GM18499 (cell line): ENCODE data around the gene MYT1.

Experiments used
- ATAC-seq: cut with Tn5 transposase; IDR thresholded peaks from one replicate; pipeline ENCODE4 v1.9.1; 2021; ENCODE audit warnings: moderate number of reproducible peaks; ENCODE audit not compliant: insufficient read depth, unreplicated experiment

The MYT1 gene

DNA sequence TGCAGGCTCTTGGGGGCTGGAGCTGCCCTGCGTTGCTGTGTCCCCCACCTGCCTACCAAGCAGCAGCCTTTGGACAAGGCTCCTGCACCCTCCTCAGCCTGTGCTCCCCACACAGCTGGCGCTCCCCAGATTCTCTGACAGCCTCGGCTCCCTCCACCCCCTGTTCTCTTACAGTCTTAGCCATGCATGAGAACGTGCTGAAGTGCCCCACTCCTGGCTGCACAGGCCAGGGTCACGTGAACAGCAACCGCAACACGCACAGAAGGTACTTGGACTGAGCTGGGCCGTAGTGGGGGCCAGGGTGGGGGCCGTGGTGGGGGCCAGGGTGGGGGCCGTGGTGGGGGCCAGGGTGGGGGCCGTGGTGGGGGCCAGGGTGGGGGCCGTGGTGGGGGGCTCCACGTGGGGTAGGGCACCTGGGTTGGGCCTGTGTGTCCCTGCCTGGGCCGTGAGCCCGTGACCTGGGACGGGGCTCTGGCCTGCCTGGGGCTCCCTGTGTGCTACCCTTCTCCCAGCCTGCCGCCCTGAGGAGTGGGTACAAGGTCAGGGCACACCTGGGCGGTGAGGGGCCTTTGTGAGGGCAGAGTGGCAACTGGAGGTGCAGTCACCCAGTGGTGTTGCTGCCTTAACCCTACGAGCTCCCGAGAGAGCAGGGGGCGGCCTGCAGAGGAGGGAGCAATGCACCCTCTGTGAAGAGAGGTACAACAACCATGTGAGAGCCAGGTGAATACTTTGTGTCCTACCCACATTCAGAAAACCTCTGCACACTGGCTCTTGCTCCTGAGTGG, 47.8 kb downstream of the MYT1 start:
- ATAC-seq = no peak

DNA sequence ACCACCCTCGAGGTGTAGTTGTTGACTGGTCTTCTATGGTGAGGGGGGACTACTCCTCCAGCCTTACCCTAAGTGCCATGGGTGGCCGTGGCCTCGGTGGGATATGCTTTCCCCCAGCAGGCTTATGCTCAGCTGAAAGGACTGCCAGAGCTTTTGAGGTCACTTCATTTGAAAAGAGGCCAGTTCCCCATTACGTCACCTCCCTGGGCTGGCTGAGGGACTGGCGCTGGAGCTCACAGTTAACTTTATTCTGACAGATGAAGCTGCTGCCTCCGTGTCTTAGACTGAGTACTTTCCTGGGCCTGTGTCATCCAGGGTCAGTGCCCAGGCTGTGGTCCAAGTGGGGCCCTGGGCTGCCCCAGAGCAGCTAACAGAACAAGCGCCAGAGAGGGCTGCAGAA, 48.5 kb downstream of the MYT1 start:
- ATAC-seq = no peak

DNA sequence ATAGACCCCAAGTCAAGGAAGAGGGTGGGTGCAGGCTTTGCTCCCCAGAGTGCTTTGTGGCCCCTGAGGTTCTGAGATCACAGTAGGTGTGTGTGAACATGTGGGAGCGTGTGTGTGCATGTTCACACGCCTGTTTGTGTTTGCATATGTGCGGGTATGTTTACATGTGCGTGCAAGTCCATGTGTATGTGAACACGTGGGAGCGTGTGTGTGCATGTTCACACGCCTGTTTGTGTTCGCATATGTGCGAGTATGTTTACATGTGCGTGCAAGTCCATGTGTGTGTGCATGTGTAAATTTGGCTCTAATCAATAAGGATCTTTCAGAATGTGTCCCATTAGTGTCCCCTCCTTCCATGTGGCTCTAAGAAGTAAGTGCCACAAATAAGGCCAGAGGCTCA, 49.9 kb downstream of the MYT1 start:
- no peak for ATAC-seq

DNA sequence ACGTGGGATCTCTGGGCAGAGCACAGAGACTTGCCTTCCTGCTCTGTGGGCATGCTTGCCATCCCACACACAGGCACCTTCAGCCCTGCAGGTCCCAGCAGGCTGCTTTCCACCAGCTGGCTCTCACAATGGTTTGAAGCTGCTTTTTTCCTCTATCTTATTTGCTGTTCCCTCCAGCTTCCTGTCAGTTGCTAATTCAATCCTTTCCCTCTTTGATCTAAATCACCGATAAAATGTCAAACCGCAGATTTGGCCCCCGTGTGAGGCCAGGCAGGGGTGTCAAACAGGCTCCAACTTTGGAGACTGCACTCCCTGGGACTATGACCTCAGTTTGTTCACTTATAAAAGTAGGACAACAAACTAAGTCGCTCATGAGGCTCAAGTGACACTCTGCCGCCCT, 50.7 kb downstream of the MYT1 start:
- ATAC-seq = no peak

DNA sequence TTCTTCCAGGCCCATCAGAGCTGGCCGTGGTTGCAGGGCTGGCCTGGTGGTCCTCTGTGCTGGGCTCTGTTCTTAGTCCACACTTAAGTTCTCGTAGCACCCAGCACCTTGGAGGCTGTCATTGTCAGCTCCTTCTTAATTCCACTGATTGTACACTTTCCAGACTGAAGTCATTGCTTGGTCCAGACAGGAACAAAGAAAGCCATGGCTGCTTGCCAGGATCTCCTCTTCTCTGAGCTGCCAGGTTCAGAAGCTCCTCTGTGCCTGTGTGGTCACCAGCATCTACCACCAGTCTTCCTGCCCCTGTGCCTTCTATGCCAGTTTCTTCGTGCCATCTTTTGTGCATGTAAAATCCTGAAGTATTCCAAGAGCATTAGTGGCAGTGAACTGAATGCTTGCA, 51.8 kb downstream of the MYT1 start:
- no peak for ATAC-seq

DNA sequence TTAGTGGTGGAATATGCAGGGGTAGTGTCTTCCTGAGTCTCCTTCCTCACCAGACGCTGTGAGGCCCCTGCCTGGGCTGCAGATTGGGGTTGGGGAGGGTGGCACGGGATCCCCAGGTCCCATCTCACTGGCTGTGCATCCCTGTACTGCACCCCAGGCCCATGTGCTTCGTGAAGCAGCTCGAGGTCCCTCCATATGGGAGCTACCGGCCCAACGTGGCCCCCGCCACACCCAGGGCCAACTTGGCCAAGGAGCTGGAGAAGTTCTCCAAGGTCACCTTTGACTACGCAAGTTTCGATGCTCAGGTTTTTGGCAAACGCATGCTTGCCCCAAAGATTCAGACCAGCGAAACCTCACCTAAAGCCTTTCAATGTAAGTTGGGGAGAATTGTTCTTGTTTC, 52.7 kb downstream of the MYT1 start:
- ATAC-seq = no peak

DNA sequence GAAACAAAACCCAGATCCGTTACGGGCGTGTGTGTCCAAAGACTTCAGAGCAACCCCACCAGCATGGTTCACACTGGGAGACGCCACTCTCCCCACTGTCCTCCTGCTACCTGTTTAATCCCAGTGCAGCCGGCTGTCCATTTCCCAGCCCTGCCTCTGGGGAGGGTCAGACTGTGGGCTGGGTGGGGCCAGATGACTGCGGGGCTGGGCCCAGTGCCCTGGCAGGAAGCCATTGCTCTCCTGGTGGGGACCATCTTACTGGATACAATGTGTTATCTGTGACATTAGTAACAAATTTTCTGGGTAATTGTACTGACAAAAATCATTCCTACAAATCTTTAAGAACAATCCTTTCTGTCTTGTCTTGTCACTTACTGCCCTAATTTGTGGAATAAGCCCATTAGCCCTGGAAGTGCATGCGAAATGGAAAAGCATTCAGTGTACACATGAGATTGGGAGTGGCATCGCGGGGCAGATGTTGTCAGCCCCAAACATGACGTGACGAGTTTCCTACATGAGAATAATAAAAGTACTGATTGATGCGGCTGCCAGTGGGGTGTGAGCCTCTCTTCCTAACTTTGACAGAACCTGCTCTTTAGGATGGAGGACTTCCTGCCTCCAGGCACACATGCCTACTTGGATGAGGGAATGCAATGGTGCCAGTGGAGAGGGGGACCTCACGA, 53.4 kb downstream of the MYT1 start:
- ATAC-seq = no peak

DNA sequence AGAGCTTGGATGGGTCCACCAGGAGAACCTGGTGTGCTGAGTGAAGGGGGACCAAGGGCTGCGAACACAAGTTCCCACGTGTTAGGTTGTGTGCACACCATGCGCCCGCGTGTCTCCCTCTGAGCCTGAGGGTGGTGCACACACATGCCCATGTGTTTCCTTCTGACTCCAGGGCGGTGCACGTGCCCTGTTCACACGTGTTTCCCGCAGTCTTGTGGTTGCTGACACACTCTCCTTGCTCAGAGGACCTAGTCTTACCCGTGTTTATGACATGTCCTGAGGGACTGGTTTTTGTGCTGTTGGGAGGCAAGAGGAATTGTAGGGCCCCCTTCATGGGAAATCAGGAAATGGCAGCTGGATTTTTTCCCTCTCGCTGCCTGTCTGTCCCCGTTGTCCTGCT, 55.0 kb downstream of the MYT1 start:
- no peak for ATAC-seq

DNA sequence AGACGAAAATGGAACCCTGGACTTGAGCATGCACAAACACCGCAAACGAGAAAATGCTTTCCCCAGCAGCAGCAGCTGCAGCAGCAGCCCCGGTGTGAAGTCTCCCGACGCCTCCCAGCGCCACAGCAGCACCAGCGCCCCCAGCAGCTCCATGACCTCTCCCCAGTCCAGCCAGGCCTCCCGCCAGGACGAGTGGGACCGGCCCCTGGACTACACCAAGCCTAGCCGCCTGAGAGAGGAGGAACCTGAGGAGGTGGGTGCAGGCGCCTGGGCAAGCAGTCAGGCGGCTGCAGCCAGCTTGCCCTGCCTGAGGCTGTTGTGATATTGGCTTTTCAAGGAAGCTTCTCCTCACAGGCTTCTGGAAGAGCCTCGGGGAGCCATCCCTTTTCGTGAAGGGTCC, 55.5 kb downstream of the MYT1 start:
- ATAC-seq = no peak

DNA sequence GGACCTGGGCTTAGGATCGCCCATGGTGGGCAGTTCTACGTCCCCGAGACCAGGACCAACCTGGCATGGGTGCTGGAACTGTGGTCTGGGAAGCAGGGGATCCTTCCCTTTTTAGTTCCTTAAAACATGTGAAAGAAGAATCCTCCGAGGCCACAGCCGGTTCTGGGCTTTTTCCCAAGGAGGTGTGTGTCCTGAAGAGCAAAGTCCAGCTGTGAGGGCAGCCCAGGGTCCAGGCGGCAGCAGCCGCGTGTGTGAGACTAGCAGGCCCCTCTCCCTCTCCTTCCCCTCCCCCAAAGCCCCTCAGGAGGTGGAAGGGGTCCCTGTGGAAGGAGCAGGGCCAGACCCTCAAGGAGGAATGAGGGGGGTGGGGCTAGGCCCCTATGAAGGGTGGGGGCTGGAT, 56.2 kb downstream of the MYT1 start:
- no peak for ATAC-seq

DNA sequence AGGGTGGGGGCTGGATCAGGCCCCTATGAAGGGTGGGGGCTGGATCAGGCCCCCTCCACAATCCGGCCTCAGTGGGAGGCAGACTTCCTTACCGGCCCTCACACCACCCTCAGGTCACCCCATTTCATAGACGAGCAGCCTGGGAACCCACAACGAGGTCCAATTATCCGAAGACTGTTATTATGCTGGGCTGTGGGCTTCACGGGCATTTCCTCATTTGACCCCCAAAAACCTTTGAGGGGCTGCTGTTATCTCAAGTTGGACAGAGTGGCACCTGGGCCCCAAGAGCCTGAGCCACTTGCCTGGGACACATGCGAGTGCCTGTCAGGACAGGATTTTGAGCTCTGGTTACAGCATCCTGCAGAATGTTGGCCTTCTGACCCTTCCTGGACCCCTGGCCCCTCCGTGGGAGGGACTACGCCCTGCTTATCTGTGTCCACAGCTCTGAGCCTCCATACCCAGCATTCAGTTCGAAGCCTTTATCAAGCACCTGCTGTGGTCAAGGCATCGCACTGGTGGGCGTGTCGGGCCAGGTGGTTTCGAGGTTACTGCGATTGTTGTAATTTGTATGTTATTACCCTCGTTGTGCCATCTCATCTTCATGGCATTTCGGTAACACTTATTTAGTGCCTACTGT, 56.8 kb downstream of the MYT1 start:
- ATAC-seq = no peak

DNA sequence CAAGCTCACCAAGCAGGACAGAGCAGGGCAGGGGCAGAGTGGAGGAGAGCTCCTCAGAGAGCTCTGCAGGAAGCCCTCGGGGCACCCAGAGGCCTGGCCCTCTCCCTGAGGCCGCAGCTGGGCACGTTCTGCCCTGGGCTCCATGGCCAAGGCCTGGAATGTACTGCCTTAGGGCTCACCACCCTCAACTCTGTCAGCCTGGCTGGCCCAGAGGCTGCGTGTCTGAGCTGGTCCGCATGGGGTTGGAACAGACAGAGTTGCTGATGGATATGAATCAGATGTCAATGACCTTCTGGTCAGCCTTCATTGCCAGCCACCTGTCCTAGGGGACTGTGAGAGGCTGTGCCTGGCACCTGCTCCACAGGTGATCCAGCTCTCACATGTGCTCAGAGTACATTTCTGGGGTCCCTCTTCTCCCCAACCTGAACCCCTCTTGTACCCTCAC, 58.1 kb downstream of the MYT1 start:
- no peak for ATAC-seq

DNA sequence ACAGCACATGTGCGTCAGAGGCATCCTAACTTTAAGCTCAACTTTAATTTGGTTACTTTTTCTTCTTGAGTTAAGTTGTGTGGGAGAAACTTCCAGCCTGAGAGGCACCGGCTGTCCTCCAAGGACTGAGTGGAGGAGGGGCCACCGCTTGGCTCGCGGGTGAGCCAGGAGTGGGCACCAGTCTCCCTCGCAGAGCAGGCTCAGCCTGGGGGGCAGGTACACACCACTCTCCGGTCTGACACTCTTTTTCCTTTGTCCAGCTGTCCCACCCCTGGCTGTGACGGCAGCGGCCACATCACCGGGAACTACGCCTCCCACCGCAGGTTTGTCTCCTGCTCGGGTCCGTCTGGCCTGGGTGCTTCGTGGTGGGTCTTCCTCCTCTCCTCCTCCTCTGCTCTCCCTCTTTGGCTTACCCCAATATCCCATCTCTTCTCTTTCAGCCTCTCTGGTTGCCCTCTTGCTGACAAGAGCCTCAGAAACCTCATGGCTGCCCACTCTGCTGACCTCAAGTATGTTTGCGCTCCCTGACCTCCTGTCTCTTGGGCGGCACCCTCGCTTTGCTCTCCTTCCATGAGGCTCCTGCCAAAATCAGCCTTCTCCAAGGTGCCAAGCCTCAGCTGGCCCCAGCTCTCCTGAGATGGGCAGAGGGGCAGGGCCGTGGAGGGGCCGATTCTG, 58.7 kb downstream of the MYT1 start:
- no peak for ATAC-seq

DNA sequence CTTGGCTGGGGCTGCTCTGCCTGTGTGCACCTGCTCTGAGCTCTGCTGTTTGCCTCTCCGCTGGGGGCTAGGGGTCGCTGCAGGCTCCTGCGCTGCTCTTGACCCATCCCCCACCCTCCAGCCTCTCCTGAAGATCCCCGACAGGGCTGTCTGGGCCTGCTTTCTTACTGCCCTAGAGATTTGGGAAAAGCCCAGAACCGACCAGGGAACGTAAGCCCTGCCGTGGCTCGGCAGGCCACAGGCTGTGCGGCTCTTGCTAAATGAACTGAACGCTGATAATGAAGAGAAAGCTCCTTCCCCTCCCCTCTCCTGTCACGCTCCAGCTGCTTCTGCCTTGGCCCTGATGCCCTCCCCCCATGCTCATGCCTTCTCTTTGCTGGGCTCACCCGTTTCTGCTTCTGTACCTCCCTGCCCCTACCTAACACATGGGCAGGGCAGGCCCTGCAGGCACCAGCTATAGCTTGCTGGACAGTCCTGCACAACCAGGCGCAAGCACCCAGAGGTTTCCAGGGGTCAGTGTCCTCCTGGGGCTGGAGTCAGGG, 59.3 kb downstream of the MYT1 start:
- ATAC-seq = no peak

DNA sequence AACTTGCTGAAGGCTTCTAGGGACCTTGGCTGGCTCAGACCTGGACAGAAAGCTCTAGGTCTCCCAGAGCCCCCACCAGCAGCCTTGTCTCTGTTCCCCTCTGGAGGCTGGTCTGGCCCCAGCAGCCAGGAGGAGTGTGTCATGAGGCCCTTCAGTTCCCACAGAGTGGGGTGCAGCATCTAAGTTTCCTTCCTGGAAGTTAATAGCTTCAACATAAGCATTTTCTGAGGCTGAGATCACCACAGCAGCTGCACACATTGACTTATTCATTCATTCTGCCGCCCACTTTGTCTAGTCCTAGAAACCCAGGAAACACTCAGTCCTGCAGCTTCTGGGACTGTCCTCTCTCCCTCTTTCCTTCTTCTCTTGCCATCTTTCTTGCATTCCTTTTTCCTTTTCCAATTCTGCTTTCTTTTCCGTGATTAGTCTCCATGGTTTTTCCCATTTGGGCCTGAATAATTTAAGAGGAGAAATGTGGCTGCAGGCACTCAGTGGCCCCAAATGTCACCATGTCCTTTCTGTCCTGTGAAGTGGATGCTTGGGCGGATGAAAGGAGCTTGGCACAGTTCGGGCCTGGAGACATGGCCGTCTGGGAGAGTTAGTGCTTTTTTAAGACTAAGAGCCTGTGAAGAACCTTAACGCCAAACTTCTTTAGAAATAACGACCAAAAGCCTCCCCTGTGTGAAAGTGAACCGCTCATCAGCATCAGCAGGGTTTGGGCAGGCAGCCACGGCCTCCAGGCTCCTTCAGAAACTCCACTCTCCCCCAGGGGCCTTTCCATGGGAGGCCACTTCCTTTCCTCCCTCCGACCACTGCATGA, 60.3 kb downstream of the MYT1 start:
- ATAC-seq = no peak

DNA sequence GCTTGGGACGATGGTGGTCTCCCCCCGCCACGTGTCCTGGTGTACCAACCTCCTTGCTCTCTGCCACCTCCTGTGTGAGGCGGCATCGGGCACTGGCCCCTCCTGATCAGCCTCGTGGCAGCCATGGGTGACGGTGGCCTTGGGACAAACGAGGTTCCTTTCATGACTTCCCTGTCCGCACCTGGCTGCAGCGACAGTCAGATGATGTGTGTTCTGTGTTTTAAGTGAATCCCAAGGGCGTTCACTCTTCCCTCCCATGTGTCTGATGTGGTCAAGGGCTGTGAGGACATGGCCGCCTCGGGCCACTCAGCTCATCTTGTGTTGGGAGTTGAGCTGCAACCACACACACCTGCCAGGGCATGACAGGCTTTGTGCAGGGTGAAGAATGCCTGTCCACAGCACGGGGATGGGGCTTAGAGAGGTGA, 60.9 kb downstream of the MYT1 start:
- ATAC-seq = no peak

DNA sequence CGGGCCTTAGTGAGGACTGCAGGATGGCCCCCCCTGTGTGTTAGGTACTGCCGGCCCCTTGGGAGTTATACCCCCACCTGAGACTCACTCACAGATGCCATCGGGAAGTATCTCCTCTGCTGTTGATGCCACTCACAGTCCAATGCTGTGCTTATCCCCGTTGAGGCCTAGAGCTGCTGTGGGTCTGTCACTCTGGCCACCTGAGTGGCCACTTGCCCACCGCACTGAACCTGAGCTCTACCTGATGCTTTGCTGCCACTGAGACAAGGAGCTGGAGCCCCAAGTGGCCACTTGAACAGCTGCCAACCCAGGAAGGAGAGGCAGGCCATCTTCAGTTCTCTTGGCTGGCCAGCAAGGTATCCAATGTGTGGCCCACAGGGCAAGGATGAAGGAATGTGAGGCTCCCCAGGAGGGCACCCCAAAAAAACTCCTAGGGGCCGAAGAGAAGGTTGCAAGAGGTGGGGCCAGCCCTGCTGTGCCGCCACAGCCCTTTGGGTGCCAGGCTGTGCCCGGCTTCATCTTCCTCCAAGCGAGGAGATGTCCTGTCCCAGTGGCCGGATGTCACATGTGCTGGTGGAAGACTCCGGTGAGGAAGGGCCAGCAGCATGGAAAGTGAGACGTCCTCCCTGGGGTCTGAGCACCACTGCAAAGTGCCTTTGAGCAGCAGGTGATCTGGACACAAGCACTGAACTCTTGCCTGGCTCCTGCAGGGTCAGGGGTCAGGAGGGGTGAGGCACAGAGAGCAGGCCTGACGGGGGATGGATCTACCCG, 61.8 kb downstream of the MYT1 start:
- ATAC-seq = no peak

DNA sequence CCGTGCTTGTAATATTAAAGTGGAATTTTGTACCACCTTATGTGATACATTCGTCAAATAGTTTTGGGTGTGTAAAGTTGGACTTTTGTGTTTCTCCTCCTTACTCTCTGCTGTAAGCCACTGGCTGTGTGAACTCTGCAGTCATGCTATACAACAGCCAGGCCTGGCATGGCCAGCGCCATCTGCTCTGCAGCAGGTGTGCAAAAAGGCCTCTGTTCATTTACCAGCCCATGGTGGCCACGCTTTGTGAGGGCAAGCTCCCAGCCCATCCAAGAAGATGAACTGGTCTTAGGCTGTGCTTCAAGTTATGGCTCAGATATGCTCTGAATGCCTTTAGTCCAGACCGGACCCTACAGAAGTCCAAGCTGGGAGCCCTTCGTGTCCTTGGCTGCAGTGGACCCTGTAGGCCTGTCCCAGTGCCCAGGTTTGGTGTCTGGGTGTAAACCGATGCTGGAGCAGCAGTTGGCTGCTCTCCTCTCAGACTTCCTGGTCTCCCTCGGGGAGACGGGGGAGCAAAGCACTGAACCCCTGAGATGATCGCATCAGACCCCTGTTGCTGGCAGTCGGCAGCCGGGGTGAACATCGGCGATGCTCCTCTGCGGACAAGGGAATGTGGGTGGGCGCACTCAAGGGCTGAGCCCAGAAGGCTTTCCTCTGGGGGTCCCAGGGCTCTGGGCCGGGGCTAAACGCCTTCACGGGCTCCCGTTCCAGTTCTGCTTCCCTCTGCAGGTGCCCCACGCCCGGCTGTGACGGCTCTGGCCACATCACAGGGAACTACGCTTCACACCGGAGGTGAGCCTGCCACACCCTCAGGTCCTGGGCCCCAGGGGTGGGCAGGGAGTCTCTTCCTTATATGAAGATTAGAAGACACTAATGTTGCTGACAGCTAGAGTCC, 62.7 kb downstream of the MYT1 start:
- ATAC-seq = no peak
